ENCODE measurements around the gene SLC12A6.

DNA sequence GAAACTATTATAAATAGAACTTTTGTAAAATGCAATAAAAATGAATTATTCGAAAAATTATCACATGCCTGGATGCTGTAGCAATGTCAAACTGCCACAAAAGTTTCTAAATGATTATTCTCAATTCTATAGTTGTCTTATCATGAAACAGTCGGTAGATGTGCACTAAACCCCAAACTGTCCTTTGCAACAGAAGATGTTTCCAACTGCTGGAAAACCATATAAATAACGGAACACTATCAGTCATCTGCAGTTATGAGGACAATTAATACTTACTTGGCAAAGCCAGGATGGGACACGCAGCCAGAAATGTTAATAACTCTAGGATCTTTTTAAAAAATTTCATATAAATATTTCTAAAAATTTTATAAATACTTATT lies 95.3 kb downstream of the SLC12A6 start:
- TF ChIP-seq POLR2A (IDR thresholded peaks at IDR 0.05) (no peak), EP300 (IDR thresholded peaks at IDR 0.05) (no peak), CTCF (IDR thresholded peaks at IDR 0.05) (no peak), POLR2AphosphoS5 (IDR thresholded peaks at IDR 0.05) (no peak)

All from sigmoid colon (tissue), 4 donors.